Measurements from ENCODE around the gene PPP4R4.

The PPP4R4 gene

GRCh38 chr14:94225460-94226378 lies 51.6 kb downstream of the PPP4R4 start:
- H3K27ac ChIP-seq (replicated peaks), result no peak overlapping the region
- TF ChIP-seq SPI1 (IDR thresholded peaks at IDR 0.05; ENCODE audit: borderline replicate concordance, low read depth) (no peak), POLR2AphosphoS5 (IDR thresholded peaks at IDR 0.05; ENCODE audit: low read depth) (no peak)
- H3K27me3 ChIP-seq (ENCODE audit: insufficient read depth, poor library complexity, severe bottlenecking), result peaks cover 2% of the 10 kb centered on the region
- no peak for DNase-seq (ENCODE audit: low read depth in 1 of 2, low spot score in 1 of 2)
- H3K4me3 ChIP-seq (replicated peaks; ENCODE audit: insufficient read depth, low read length), result no peak overlapping the region

DNA sequence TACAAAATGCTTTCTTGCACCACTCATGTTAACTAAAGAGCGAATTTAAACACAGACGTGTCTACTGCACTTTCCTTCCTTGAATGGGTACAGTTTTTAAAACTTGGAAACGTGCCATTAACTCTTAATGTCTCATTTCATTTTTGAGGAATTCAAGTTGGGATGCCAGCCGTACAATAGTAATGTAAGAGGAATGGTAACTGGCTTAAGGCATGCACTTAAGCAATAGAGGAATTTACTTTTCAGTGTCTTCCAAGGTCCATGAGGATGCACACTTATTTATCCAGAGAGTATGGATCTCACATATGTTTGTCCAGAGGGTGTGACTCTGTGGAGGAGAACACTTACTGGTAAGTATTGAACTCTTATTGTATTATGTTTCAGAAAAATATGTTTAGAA lies 52.9 kb downstream of the PPP4R4 start:
- DNase-seq (ENCODE audit: low read depth in 1 of 2, low spot score in 1 of 2), result no peak
- H3K27ac ChIP-seq (replicated peaks), result no peak overlapping the region
- peaks cover 2% of the 10 kb centered on the region for H3K27me3 ChIP-seq (ENCODE audit: insufficient read depth, poor library complexity, severe bottlenecking)
- no peak for TF ChIP-seq REST (IDR thresholded peaks at IDR 0.05; ENCODE audit: insufficient replicate concordance, low read depth)
- no peak for TF ChIP-seq SPI1 (IDR thresholded peaks at IDR 0.05; ENCODE audit: borderline replicate concordance, low read depth)
- TF ChIP-seq GABPA (IDR thresholded peaks at IDR 0.05; ENCODE audit: low read depth), result no peak
- TF ChIP-seq, protein P1, sequence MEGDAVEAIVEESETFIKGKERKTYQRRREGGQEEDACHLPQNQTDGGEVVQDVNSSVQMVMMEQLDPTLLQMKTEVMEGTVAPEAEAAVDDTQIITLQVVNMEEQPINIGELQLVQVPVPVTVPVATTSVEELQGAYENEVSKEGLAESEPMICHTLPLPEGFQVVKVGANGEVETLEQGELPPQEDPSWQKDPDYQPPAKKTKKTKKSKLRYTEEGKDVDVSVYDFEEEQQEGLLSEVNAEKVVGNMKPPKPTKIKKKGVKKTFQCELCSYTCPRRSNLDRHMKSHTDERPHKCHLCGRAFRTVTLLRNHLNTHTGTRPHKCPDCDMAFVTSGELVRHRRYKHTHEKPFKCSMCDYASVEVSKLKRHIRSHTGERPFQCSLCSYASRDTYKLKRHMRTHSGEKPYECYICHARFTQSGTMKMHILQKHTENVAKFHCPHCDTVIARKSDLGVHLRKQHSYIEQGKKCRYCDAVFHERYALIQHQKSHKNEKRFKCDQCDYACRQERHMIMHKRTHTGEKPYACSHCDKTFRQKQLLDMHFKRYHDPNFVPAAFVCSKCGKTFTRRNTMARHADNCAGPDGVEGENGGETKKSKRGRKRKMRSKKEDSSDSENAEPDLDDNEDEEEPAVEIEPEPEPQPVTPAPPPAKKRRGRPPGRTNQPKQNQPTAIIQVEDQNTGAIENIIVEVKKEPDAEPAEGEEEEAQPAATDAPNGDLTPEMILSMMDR (IDR thresholded peaks at IDR 0.05; ENCODE audit: insufficient read depth, low read length), result no peak
- no peak for TF ChIP-seq POLR2AphosphoS5 (IDR thresholded peaks at IDR 0.05; ENCODE audit: low read depth)
- no peak overlapping the region for H3K4me3 ChIP-seq (replicated peaks; ENCODE audit: insufficient read depth, low read length)

- no peak for DNase-seq (ENCODE audit: low read depth in 1 of 2, low spot score in 1 of 2)
- Histone ChIP-seq H3K27ac (replicated peaks) (no peak overlapping the region), H3K27me3 (ENCODE audit: insufficient read depth, poor library complexity, severe bottlenecking) (no peaks in the 10 kb centered on the region), H3K4me3 (replicated peaks; ENCODE audit: insufficient read depth, low read length) (no peak overlapping the region)
- TF ChIP-seq, protein P1 (IDR thresholded peaks at IDR 0.05; ENCODE audit: insufficient read depth, low read length), result no peak
- TF ChIP-seq SPI1 (IDR thresholded peaks at IDR 0.05; ENCODE audit: borderline replicate concordance, low read depth), result no peak
- TF ChIP-seq REST (IDR thresholded peaks at IDR 0.05; ENCODE audit: insufficient replicate concordance, low read depth), result no peak
- TF ChIP-seq GABPA (IDR thresholded peaks at IDR 0.05; ENCODE audit: low read depth), result no peak
- TF ChIP-seq POLR2AphosphoS5 (IDR thresholded peaks at IDR 0.05; ENCODE audit: low read depth), result no peak
Measured at GRCh38 chr14:94237046-94237445, 62.9 kb downstream of the PPP4R4 start.

DNA sequence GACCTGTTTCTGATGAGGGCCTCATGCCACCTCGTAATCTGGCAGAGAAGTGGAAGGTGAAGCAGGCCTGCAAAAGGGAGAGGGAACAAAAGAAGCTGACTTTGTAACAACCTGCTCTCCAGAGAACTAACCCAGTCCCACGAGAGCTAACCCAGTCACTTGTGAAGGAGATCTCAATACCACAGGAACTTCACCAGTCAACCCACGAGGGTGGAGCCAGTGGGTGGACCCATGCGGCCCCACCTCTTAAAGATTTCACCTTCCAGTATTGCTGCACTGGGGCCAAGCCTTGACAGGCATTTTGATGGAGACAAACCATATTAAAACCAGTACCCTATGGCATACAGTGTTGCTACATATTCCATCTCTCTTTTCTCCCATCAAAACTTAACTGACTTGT lies 63.9 kb downstream of the PPP4R4 start:
- no peak for TF ChIP-seq GABPA (IDR thresholded peaks at IDR 0.05; ENCODE audit: low read depth)
- TF ChIP-seq, protein P1 (IDR thresholded peaks at IDR 0.05; ENCODE audit: insufficient read depth, low read length), result no peak
- no peak for TF ChIP-seq POLR2AphosphoS5 (IDR thresholded peaks at IDR 0.05; ENCODE audit: low read depth)
- TF ChIP-seq SPI1 (IDR thresholded peaks at IDR 0.05; ENCODE audit: borderline replicate concordance, low read depth), result no peak
- TF ChIP-seq REST (IDR thresholded peaks at IDR 0.05; ENCODE audit: insufficient replicate concordance, low read depth), result no peak
- no peak for DNase-seq (ENCODE audit: low read depth in 1 of 2, low spot score in 1 of 2)

More for the DNA sequence above, 63.9 kb downstream of the PPP4R4 start:
- Histone ChIP-seq H3K27ac (replicated peaks) (no peak overlapping the region), H3K27me3 (ENCODE audit: insufficient read depth, poor library complexity, severe bottlenecking) (no peaks in the 10 kb centered on the region), H3K4me3 (replicated peaks; ENCODE audit: insufficient read depth, low read length) (no peak overlapping the region)

All from HL-60 (cell line).